Stimulated activated CD4-positive, alpha-beta T cell treated with anti-CD3 and anti-CD28 coated beads, TNF-alpha, amount 100 ng/mL, for 4 hours (primary cell): ENCODE data around the gene SP140.
"Not testable (repeated sequence)": the region's sequence is repeated elsewhere in the genome, so short reads cannot be mapped to it uniquely, and the experiment has no call there.

ENCODE experiments used
- DNase-seq, 3 experiments: peaks; one replicate each; pipeline ENCODE4 v3.0.0-alpha.2; 2020; ENCODE audit warnings: low read depth in 3 of 3

SP140 gene

DNA sequence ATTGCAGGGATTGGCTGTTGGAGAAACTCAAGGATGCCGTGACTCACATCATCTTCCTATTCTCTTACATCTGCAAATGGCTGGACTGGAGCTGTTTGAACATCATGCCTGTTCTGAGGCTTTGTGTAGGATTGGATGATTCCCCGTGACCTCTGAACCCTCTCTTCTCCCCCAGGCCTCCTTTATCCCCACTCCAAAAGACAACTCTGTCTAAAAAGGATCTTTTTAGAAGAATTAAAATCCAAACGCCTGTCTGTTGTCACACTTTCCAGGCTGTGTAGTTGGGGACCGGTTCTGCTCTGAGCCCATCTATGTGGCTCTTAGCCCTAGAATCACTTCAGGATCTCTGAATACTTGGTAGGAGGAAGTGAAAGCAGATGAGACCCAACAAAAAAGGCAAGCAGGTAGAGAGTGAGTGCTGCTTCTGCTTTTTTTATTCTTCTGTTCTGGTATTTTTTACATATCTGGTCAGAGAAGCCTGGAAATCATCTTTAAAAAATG is 565 bp downstream of the SP140 start:
- no peak for DNase-seq

DNA sequence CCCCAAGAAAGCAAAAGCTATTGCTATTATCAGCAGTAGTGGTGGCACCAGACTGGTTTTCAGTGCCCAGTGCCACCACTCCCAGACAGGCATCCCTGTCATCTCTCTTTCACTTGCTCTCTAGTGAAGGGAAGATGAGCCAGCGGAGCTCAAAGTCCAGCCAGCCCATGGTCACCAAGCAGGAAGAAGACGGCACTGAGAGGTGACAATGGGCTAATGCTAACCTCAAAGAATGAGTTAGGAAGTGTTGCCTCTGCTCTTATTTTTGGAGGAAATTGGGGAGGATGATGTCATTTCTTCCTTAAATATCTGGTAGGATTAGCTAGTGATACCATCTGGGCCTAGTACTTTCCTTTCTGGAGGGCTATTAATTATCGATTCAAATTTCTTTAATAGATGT is 1.7 kb downstream of the SP140 start:
- no peak for DNase-seq

GRCh38 chr2:230230087-230230486 is 4.6 kb downstream of the SP140 start:
- no peak for DNase-seq

DNA sequence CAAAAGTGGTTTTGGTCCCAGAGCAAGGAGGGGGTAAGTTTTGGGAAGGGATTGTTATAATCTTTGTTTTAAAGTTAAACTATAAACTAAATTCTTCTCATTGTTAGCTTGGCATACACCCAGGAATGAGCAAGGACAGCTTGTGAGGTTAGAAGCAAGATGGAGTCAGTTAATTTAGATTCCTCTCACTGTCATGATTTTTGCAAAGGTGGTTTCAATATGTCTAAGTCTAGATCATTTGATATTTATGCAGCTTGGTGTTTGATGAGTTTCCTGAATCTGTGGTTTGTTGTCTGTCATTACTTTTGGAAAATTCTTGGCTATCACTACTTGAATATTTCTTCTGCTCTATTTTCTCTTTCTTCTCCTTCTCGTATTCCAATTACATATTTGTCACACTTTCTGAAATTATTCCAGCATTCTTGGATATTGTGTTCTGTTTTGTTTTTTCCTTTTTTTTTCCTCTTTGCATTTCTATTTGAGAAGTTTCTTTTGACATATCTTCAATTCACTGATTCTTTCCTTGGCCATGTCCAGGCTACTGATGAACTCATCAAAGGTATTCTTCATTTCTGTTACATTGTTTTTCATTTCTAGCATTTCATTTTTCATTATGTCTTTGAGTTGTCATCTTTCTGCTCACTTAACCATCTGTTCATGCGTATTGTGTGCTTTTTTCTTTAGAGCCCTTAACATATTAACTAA is 5.1 kb downstream of the SP140 start:
- DNase-seq: no peak

GRCh38 chr2:230231251-230231650 is 5.7 kb downstream of the SP140 start:
- no peak for DNase-seq

- DNase-seq: no peak
These were observed 8.7 kb downstream of the SP140 start for GRCh38 chr2:230234122-230234722.

- no peak for DNase-seq
These were observed 9.3 kb downstream of the SP140 start for GRCh38 chr2:230234845-230235244.

DNA sequence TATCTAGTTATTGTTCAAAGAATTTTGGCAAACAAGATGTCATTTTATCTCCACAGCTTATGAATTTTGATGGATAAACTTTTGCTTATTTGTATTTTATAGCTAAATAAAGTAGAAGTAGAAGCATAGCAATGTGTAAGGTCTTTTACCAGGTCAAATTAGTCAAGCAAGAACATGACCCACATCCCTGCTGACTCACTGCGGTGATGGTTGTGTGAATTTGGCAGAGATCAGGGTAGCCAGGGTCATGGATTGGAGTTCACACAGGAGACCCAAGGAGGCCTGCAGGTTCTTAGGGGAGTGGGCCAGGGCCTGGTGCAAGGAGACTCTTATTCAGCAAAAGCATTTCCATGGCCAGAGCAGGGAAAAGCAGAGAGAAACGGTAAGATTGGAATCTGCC is 18.7 kb downstream of the SP140 start:
- no peak for DNase-seq

DNA sequence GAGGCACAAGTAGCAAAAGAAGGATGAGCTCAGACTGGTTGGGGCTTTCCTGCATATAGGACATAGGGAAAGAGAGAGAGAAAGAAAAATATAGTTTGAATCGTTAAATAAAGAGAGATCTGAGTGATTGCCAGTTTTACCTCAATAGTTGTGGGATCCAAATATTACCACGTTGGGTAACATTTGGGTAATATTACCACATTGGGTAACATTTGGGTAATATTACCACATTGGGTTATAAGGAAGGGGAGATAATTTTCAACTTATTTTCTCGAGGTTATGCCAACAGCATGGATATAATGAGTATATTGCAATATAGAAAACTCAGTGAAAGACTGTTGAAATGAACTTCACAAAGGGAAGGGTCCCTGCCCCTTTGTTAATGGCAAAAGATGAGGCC is 20.7 kb downstream of the SP140 start:
- DNase-seq: no peak

DNA sequence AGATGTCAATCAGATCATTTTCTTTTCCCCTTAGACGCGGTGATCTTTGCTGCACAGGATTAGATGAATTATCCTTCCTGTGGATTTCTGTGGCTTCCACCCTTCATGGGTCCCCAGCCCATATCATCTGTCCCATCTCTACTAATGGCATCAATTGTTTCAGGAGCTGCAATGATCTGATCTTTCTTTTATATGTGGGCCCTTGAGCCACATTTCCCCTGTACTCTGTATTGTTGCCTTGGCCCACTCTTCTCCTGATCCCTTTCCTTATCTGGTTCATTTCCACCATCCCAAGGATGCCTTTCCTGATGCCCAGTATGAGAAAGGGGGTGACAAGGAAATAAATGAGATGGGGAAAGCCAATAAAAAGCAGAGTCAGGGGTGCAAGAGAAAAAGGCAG is 24.7 kb downstream of the SP140 start:
- no peak for DNase-seq

- DNase-seq: no peak
These were observed 28.8 kb downstream of the SP140 start for GRCh38 chr2:230254152-230254881.

DNA sequence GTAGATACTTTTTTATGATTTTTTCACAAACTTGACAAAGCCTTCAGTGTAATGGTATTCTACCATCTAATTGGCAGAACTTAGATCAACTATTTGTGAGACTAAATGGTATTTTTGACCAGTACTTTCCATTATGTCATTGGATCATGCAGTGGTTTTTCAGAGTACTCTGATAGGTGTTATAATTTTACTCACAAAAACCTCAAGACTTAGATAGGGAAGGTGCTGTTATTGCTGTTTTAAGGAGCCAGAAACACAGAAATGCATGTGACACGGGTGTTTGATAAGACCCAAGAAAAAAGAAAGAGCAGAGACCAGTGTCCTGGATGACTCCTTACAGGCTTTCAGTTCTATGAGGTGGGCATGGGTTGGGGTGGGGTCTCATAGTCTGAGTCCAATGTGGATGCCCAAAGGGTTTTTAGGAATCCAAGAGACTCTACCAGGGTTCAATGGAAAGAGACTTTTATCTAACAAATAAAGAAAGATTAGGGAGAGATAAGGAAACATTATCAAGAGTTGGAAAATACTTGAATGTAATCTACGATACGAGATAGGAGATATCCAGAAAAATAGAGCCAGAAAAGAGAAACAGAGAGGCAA is 31.3 kb downstream of the SP140 start:
- no peak for DNase-seq

DNA sequence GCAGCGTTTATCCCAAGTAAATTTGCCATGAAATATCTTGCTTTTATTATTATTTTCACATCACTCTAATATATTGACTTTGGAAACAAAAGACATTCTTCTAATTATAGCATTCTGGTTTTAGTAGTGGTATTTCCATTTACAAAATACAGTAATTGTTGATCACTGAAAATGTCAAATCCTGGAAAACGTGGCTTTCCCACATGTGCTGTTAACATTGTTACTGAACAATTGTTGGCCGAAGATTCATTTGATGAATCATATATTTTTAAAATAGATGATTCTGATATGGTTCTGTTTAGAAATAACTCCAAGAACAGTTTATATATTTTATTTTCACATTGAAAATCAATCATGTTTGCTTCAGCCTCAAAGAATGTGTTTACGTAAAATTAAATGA is 32.9 kb downstream of the SP140 start:
- DNase-seq: no peak

DNA sequence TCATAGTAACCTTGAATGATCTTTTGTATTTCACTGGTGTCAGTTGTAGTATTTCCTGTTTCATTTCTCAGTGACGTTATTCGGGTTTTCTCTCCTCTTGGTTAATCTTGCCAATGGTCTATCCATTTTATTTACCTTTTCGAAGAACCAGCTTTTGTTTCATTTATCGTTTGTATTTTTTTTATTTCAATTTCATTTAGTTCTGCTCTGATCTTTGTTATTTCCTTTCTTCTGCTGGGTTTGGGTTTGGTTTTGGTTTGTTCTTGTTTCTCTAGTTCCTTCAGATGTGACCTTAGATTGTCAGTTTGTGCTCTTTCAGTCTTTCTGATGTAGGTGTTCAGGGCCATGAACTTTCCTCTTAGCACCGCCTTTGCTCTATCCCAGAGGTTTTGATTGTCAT is 36.7 kb downstream of the SP140 start:
- DNase-seq: no peak

GRCh38 chr2:230264945-230265344 is 39.4 kb downstream of the SP140 start:
- DNase-seq: not testable (repeated sequence)

- no peak for DNase-seq
These were observed 41.1 kb downstream of the SP140 start for GRCh38 chr2:230266638-230267037.

DNA sequence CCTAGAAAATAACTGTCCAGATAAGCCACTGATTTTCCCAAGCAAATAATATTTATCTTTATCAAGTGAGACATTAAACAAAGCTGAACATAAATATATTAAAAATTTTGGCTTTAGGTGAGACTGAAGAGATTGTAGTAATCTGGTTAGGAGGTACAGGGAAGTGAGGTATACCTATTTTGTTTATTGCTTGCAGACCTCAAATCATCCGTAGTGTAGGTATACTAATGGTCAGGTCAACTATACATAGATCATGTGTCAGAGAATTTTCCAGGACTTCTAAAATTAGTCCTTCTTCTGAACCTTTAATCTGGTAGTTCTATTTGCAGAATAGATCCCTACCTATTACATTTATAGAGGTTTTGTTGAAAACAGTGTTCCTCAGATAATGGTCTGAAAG is 41.5 kb downstream of the SP140 start:
- DNase-seq: no peak

DNA sequence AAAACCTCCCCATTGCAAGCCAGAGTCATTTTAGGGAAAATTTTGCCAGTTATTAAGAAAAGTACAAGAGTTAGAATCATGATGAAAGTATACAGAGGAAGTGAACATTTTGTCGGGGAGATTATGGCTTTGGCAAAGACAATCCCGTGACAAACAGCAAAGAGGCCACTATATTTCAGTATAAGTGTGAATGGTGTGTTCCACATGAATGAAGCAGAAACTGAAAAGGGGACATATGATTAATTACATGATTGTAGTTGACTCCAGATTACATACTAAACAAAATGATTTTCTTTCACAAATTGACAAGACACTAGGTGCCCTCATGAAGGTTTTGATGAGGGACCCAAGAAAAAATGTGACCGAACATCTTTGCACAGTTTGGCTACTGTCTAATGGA is 42.0 kb downstream of the SP140 start:
- no peak for DNase-seq

- DNase-seq: no peak
These were observed 43.2 kb downstream of the SP140 start for GRCh38 chr2:230268606-230269243.

- DNase-seq: no peak
These were observed 44.2 kb downstream of the SP140 start for GRCh38 chr2:230269715-230270114.

DNA sequence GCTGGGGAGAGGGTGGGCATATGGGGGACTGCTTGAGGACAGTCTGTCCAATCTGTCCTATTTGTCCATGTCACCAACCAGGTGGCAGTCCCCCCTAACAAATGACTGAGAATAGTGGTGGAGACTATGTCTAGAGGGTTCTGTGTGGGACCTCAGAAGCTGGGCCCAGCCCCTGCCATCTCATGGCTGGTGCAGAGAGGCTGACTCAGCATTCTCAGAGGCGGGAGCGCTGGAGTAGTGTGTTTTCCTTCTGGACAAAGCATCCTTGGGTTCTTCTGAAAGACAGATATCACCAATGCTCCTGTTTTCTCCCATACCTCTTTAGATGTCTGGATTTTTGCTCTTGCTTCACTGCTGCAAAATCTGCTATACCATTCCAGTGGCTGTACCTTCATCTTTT is 57.4 kb downstream of the SP140 start:
- no peak for DNase-seq

DNA sequence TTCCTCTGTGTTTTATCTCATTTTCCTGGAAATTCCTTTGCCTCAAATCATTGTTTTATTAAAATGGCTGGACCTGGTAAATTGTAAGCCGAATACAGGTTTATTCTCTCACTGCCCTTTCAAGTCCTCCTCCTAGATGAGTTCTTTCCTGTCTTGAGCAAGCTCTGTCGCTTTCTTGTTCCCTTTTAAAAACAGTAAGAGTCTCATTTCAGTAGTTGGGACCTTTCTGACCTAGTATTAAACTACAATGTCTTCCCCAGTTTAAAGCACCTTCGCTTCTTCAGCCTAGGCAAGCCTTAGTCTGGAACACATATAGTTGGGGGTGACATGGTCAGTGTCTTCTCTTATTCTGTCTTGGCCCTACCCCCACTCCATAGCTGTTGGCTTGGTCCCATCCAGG is 60.5 kb downstream of the SP140 start:
- DNase-seq: no peak
